GM19455 (cell line): Measurements from ENCODE around the gene RBM26.
"Not testable (repeated sequence)": the region's sequence is repeated elsewhere in the genome, so short reads cannot be mapped to it uniquely, and the experiment has no call there.

Experiments used
- ATAC-seq: cut with Tn5 transposase; IDR thresholded peaks from one replicate; pipeline ENCODE4 v1.9.1; 2021; ENCODE audit not compliant: unreplicated experiment

RBM26 gene

DNA sequence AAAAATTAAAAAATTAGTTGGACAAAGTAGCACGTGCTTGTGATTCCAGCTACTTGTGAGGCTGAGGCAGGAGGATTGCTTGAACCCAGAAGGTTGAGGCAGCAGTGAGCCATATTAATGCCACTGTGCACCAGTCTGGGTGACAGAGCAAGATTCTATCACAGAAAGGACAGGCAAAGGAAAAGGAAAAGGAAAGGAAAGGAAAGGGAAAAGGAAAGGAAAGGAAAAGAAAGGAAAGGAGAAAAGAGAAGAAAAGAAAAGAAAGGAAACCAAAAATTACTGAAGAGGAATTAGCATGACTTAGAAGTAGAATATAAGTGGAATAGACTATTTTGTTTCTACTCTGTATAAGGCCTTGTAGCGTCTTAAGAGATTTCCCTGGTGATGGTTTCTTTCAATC is 122.3 kb downstream of the RBM26 start:
- no peak for ATAC-seq

DNA sequence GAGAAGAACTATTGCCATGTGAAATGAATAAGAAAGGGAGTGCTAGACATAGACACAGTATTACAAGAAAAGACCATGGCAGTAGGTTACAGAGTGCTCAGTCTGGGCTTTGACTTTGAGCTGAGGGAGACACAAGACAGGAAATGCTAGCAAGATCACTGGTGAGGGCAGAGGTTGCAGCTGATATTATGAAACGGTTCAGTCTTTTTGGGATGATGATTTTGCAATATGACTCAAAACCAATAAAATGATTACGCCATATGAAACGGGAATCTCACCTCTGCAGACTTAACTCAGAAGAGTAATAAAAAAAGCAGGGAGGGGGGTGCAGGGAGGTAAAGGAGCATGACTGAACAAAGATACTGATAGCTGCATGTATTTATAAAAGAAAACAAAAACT is 123.1 kb downstream of the RBM26 start:
- ATAC-seq = no peak

- ATAC-seq = no peak
Observed at GRCh38 chr13:79282508-79282907, 123.5 kb downstream of the RBM26 start.

DNA sequence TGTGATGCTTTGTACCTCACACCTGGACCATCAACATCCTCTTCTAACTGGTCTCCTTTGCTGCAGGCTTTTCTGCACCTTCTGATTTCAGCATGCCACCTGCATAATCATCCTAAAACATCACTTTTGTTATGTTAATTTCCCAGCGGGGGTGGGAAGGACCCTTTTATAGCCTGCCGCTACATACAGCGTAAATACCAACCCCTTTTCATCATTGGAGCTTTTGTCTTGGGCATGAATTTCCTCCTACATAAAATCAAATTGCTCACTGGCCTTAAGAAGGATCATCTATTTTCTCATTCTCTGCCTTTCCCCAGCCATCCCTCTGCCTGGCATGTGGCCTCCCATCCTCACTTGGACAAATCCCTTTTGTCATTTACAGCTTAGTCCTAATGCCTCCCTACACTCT is 124.7 kb downstream of the RBM26 start:
- no peak for ATAC-seq

- ATAC-seq = not testable (repeated sequence)
Observed at GRCh38 chr13:79279735-79280134, 126.3 kb downstream of the RBM26 start.

- no peak for ATAC-seq
Observed at GRCh38 chr13:79273045-79273444, 133.0 kb downstream of the RBM26 start.

- no peak for ATAC-seq
Observed at GRCh38 chr13:79271616-79272015, 134.4 kb downstream of the RBM26 start.

DNA sequence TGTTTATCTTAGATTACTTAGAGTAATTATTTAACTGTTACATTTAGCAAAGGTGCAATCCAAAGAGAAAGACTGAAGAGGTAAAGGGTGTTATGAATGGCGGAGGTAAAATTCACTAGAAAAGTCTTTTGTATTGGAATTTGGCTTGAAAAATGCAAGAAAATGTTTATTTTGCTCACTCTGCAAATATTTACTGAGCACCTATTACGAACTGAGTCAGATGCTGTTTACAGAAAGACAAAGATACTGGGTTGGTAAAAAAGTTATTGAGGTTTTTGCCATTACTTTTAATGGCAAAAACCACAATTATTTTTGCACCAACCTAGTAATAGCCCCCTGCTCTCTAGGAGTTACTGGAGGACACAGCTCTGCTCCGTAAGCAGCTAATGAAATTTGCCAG is 135.2 kb downstream of the RBM26 start:
- ATAC-seq = no peak
